DND-41 (cell line): ENCODE results near the gene C21orf91.

Experiments
- ATAC-seq: fragments of 200-7000 bp; cut with Tn5 transposase; 3 replicates; pipeline ENCODE4 v1.9.1; 2021; ENCODE audit warnings: low read depth; ENCODE audit not compliant: insufficient read depth
- DNase-seq: peaks from one replicate; pipeline ENCODE4 v3.0.0-alpha.2; 2020
- H2AFZ ChIP-seq: 2 replicates; pipeline ENCODE4 v1.6.0; 2012; ENCODE audit warnings: low read depth, low read length
- H3K27ac ChIP-seq: 2 replicates; pipeline ENCODE4 v1.5.1; 2012; ENCODE audit warnings: low read length, inconsistent platforms
- H3K27me3 ChIP-seq: fragments of 200-600 bp; sonication (generic); 2 replicates; pipeline ENCODE4 v1.6.0; 2012; ENCODE audit warnings: low read length, mild to moderate bottlenecking, inconsistent platforms; ENCODE audit not compliant: insufficient read depth, poor library complexity
- H3K36me3 ChIP-seq: 2 replicates; pipeline ENCODE4 v1.5.1; 2012; ENCODE audit warnings: low read length, inconsistent platforms; ENCODE audit not compliant: insufficient read depth
- H3K4me1 ChIP-seq: 2 replicates; pipeline ENCODE4 v1.5.1; 2012; ENCODE audit warnings: mild to moderate bottlenecking, low read length; ENCODE audit not compliant: insufficient read depth
- H3K4me2 ChIP-seq: 2 replicates; pipeline ENCODE4 v1.6.0; 2012; ENCODE audit warnings: mild to moderate bottlenecking, moderate library complexity, low read length, inconsistent platforms; ENCODE audit not compliant: insufficient read depth
- H3K4me3 ChIP-seq, 2 experiments: fragments of 200-600 bp in 1 of 2; shearing (Covaris generic) in 1 of 2; 2 replicates each; pipeline ENCODE4 v1.5.1; 2012 to 2016; ENCODE audit warnings: inconsistent platforms in 2 of 2, low read length in 2 of 2, mild to moderate bottlenecking in 2 of 2, low read depth in 1 of 2, moderate library complexity in 1 of 2
- H3K79me2 ChIP-seq: 2 replicates; pipeline ENCODE4 v1.6.0; 2012; ENCODE audit warnings: low read length, inconsistent platforms; ENCODE audit not compliant: insufficient read depth
- H3K9ac ChIP-seq: 2 replicates; pipeline ENCODE4 v1.6.0; 2012; ENCODE audit warnings: low read depth, mild to moderate bottlenecking, inconsistent platforms, low read length, moderate library complexity
- H3K9me3 ChIP-seq: 2 replicates; pipeline ENCODE4 v1.5.1; 2012; ENCODE audit warnings: low read length, moderate library complexity, mild to moderate bottlenecking, inconsistent platforms; ENCODE audit not compliant: insufficient read depth, severe bottlenecking
- H4K20me1 ChIP-seq: 2 replicates; pipeline ENCODE4 v1.6.0; 2012; ENCODE audit warnings: low read length; ENCODE audit not compliant: insufficient read depth
- EZH2 ChIP-seq: IDR thresholded peaks from 3 replicates; pipeline ENCODE4 v1.6.1; 2012; ENCODE audit warnings: borderline replicate concordance, low read depth, mild to moderate bottlenecking, moderate library complexity, low read length, inconsistent platforms; ENCODE audit not compliant: severe bottlenecking
- TF ChIP-seq, protein P1 (sequence below): IDR thresholded peaks from 2 replicates; pipeline ENCODE4 v1.5.1; 2012; ENCODE audit warnings: borderline replicate concordance, low read length, moderate library complexity, mild to moderate bottlenecking; ENCODE audit not compliant: poor library complexity, severe bottlenecking; ENCODE audit errors: extremely low read depth

Gene C21orf91

DNA sequence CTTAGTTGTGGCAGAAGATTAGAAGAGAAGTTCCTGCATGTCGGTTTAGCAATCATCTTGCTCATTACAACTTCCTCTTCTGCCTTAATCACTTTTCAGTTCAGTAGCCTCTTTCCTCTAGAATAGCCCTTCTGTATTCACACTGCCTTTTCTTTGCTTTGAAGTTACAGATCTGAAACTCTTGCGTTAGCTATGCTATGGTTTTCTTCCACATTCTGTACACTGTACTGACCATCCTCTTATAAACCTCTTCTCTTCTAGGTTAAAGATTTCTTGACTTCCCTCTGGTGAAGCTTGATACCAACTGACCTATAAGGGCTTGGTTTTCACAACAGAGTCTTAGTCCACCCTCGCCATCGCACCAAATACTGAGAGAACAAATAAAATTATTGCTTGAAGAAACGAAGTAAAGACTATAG lies 35.0 kb downstream of the C21orf91 start:
- ATAC-seq, result peak; percentile 65

DNA sequence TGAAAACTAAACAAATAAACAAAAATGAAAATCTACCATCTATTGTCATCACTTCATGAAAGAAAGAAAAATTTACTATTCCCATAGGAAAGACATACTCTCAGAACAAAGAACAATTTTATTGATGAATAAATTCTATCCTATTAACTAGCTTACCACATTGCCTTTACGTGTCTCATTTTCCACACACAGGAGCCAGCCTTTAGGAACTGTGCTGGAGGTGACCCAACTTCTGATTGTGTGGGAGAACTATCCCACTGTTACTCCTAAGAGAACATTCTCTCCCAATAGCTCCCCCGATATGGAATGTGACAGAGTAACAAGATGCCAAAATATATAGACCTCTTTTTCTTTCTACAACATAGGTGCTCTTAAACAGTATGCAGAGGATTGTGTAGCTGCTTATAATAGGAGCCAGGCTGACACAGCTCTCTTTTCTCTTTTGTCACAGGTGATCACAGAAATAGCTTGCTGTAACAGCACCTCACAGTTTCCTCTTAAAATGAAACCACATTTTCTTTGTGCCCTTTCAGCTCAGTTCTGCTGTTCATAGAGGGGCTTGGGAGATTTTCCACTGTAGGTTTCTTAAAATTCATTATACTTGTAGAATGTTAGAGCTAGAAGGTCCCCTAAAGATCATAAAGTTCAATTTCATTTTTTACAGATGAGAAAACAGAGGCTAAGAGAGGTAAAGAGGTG lies 35.5 kb downstream of the C21orf91 start:
- Histone ChIP-seq H3K4me2 (peak overlapping the region; percentile 53; the same call in 1 of the 2 replicates), H4K20me1 (no peaks in the 10 kb centered on the region), H3K9me3 (no peaks in the 10 kb centered on the region), H2AFZ (peak overlapping the region; percentile 5; the same call in 1 of the 2 replicates), H3K4me1 (peaks cover 17% of the 10 kb centered on the region), H3K79me2 (no peaks in the 10 kb centered on the region), H3K9ac (peak overlapping the region; percentile 2; the same call in 1 of the 2 replicates), H3K27me3 (no peaks in the 10 kb centered on the region), H3K4me3 (no peak overlapping the region), H3K36me3 (peaks cover 26% of the 10 kb centered on the region), H3K27ac (peak overlapping the region; percentile 42)
- DNase-seq (no peak), ATAC-seq (peak; percentile 80)
- TF ChIP-seq, protein P1, sequence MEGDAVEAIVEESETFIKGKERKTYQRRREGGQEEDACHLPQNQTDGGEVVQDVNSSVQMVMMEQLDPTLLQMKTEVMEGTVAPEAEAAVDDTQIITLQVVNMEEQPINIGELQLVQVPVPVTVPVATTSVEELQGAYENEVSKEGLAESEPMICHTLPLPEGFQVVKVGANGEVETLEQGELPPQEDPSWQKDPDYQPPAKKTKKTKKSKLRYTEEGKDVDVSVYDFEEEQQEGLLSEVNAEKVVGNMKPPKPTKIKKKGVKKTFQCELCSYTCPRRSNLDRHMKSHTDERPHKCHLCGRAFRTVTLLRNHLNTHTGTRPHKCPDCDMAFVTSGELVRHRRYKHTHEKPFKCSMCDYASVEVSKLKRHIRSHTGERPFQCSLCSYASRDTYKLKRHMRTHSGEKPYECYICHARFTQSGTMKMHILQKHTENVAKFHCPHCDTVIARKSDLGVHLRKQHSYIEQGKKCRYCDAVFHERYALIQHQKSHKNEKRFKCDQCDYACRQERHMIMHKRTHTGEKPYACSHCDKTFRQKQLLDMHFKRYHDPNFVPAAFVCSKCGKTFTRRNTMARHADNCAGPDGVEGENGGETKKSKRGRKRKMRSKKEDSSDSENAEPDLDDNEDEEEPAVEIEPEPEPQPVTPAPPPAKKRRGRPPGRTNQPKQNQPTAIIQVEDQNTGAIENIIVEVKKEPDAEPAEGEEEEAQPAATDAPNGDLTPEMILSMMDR, result no peak
- TF ChIP-seq EZH2, result no peak

More for the DNA sequence above, 35.0 kb downstream of the C21orf91 start:
- H4K20me1 ChIP-seq, result no peaks in the 10 kb centered on the region
- no peaks in the 10 kb centered on the region for H3K79me2 ChIP-seq
- H2AFZ ChIP-seq, result peak overlapping the region; percentile 5; the same call in 1 of the 2 replicates
- no peak for DNase-seq
- peak overlapping the region; percentile 42 for H3K27ac ChIP-seq
- H3K36me3 ChIP-seq, result peaks cover 26% of the 10 kb centered on the region
- no peak for TF ChIP-seq EZH2
- TF ChIP-seq, protein P1, result no peak
- H3K9ac ChIP-seq, result peak overlapping the region; percentile 2; the same call in 1 of the 2 replicates
- H3K9me3 ChIP-seq, result no peaks in the 10 kb centered on the region
- peak overlapping the region; percentile 53; the same call in 1 of the 2 replicates for H3K4me2 ChIP-seq
- peaks cover 17% of the 10 kb centered on the region for H3K4me1 ChIP-seq
- no peak overlapping the region for H3K4me3 ChIP-seq
- H3K27me3 ChIP-seq, result no peaks in the 10 kb centered on the region

DNA sequence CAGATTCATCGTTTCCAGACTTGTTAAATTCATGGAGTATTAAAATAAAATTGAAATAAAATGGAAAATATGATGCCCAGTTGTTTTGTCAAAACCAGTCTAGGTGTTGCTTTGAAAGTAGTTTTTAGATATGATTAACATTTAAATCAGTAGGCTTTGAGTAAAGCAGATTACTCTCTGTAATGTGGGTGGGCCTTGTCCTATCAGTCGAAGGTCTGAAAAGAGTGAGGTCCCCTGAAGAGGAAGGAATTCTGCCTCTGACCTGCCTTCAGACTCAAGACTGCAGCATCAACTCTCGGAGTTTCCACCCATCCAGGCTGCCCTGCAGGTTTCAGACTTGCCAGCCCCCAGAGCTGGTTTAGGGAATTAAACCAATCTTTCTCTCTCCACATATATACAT lies 36.2 kb downstream of the C21orf91 start:
- no peak overlapping the region for H3K9ac ChIP-seq
- no peaks in the 10 kb centered on the region for H3K9me3 ChIP-seq
- peaks cover 26% of the 10 kb centered on the region for H3K36me3 ChIP-seq
- DNase-seq (no peak), ATAC-seq (no peak)
- H3K4me2 ChIP-seq, result no peak overlapping the region
- H3K4me3 ChIP-seq, result no peak overlapping the region
- peaks cover 17% of the 10 kb centered on the region for H3K4me1 ChIP-seq
- H2AFZ ChIP-seq, result no peak overlapping the region
- H3K79me2 ChIP-seq, result no peaks in the 10 kb centered on the region
- TF ChIP-seq, protein P1, result no peak
- TF ChIP-seq EZH2, result no peak
- no peaks in the 10 kb centered on the region for H3K27me3 ChIP-seq
- H4K20me1 ChIP-seq, result no peaks in the 10 kb centered on the region
- no peak overlapping the region for H3K27ac ChIP-seq
